Measurements from ENCODE around the gene ALKBH7. TPM values are rescaled to one million over a fixed set of nuclear protein-coding genes. Genes with fewer than 3 reads are reported as not detected.

ALKBH7 gene
- total RNA-seq, 4 donors from 2014 or later, result 34.1 to 74.4 (median 56.9) TPM

GRCh38 chr19:6376512-6377190, 4.1 kb downstream of the ALKBH7 start:
- Histone ChIP-seq H3K9me3 (no peaks in the 10 kb centered on the region), H3K27me3 (no peaks in the 10 kb centered on the region), H3K27ac (no peak overlapping the region), H3K4me1 (peaks cover 28% of the 10 kb centered on the region), H3K4me3 (no peak overlapping the region), H3K36me3 (peaks cover 40% of the 10 kb centered on the region)
- TF ChIP-seq POLR2A (IDR thresholded peaks at IDR 0.05), result no peak
- no peak for TF ChIP-seq POLR2AphosphoS5 (IDR thresholded peaks at IDR 0.05)
- TF ChIP-seq EP300 (IDR thresholded peaks at IDR 0.05), result no peak
- no peak for TF ChIP-seq CTCF (IDR thresholded peaks at IDR 0.05)
- DNase-seq (ENCODE audit: low spot score in 2 of 2), result no peak
- WGBS, result 79% methylated on average over 14 of the region's 19 CpGs

GRCh38 chr19:6378041-6378440, 5.4 kb downstream of the ALKBH7 start:
- Histone ChIP-seq H3K4me1 (peaks cover 22% of the 10 kb centered on the region), H3K36me3 (peaks cover 54% of the 10 kb centered on the region), H3K4me3 (no peak overlapping the region), H3K27me3 (no peaks in the 10 kb centered on the region), H3K27ac (no peak overlapping the region), H3K9me3 (no peaks in the 10 kb centered on the region)
- DNase-seq (ENCODE audit: low spot score in 2 of 2), result no peak
- 33% methylated on average over 3 of the region's 6 CpGs for WGBS
- TF ChIP-seq POLR2A (IDR thresholded peaks at IDR 0.05) (no peak), CTCF (IDR thresholded peaks at IDR 0.05) (no peak), POLR2AphosphoS5 (IDR thresholded peaks at IDR 0.05) (no peak), EP300 (IDR thresholded peaks at IDR 0.05) (no peak)

- 66% methylated on average over 7 of the region's 9 CpGs for WGBS
- H3K4me1 ChIP-seq, result peaks cover 20% of the 10 kb centered on the region
- DNase-seq (ENCODE audit: low spot score in 2 of 2), result no peak
- TF ChIP-seq POLR2AphosphoS5 (IDR thresholded peaks at IDR 0.05) (no peak), EP300 (IDR thresholded peaks at IDR 0.05) (no peak), POLR2A (IDR thresholded peaks at IDR 0.05) (no peak), CTCF (IDR thresholded peaks at IDR 0.05) (no peak)
- H3K4me3 ChIP-seq, result no peak overlapping the region
- H3K36me3 ChIP-seq, result peaks cover 58% of the 10 kb centered on the region
- no peaks in the 10 kb centered on the region for H3K9me3 ChIP-seq
- no peaks in the 10 kb centered on the region for H3K27me3 ChIP-seq
- H3K27ac ChIP-seq, result no peak overlapping the region
These were observed 5.9 kb downstream of the ALKBH7 start for GRCh38 chr19:6378486-6378885.

GRCh38 chr19:6379744-6380143, 7.2 kb downstream of the ALKBH7 start:
- H3K4me3 ChIP-seq, result no peak overlapping the region
- no peak for DNase-seq (ENCODE audit: low spot score in 2 of 2)
- no peak for TF ChIP-seq EP300 (IDR thresholded peaks at IDR 0.05)
- TF ChIP-seq POLR2AphosphoS5 (IDR thresholded peaks at IDR 0.05), result no peak
- no peak for TF ChIP-seq POLR2A (IDR thresholded peaks at IDR 0.05)
- TF ChIP-seq CTCF (IDR thresholded peaks at IDR 0.05), result no peak
- H3K4me1 ChIP-seq, result peaks cover 9% of the 10 kb centered on the region
- 84% methylated on average over 3 of the region's 3 CpGs for WGBS
- no peaks in the 10 kb centered on the region for H3K27me3 ChIP-seq
- peaks cover 66% of the 10 kb centered on the region for H3K36me3 ChIP-seq
- H3K27ac ChIP-seq, result no peak overlapping the region
- H3K9me3 ChIP-seq, result no peaks in the 10 kb centered on the region

GRCh38 chr19:6381030-6381750, 8.6 kb downstream of the ALKBH7 start:
- Histone ChIP-seq H3K27ac (no peak overlapping the region), H3K4me3 (no peak overlapping the region), H3K4me1 (peaks cover 2% of the 10 kb centered on the region), H3K27me3 (no peaks in the 10 kb centered on the region), H3K36me3 (peaks cover 67% of the 10 kb centered on the region), H3K9me3 (no peaks in the 10 kb centered on the region)
- no peak for DNase-seq (ENCODE audit: low spot score in 2 of 2)
- WGBS, result 97% methylated on average over 39 of the region's 40 CpGs
- TF ChIP-seq POLR2AphosphoS5 (IDR thresholded peaks at IDR 0.05), result no peak

Data from suprapubic skin (tissue), 4 donors.